Measurements from ENCODE around the gene TRIB2. TPM values are rescaled to one million over a fixed set of nuclear protein-coding genes. Genes with fewer than 3 reads are reported as not detected.

TRIB2 gene
- polyA plus RNA-seq, 1 experiment = 12.2 TPM

- no peak for DNase-seq (ENCODE audit: low read depth, low spot score)
- CTCF ChIA-PET = interaction anchor here (0.5 to 0.8 kb wide), 3 partner anchors 53 to 945 kb away, joined by 3 to 4 read pairs (median 4); no protein-coding TSS in a partner anchor
- no peak overlapping the region for H3K4me3 ChIP-seq (ENCODE audit: low read depth, low read length)
- peaks cover 2% of the 10 kb centered on the region; the same call in 1 of the 2 replicates for H3K9me3 ChIP-seq (ENCODE audit: control insufficient read depth, insufficient read depth, low read length)
- TF ChIP-seq, protein P1, sequence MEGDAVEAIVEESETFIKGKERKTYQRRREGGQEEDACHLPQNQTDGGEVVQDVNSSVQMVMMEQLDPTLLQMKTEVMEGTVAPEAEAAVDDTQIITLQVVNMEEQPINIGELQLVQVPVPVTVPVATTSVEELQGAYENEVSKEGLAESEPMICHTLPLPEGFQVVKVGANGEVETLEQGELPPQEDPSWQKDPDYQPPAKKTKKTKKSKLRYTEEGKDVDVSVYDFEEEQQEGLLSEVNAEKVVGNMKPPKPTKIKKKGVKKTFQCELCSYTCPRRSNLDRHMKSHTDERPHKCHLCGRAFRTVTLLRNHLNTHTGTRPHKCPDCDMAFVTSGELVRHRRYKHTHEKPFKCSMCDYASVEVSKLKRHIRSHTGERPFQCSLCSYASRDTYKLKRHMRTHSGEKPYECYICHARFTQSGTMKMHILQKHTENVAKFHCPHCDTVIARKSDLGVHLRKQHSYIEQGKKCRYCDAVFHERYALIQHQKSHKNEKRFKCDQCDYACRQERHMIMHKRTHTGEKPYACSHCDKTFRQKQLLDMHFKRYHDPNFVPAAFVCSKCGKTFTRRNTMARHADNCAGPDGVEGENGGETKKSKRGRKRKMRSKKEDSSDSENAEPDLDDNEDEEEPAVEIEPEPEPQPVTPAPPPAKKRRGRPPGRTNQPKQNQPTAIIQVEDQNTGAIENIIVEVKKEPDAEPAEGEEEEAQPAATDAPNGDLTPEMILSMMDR (IDR thresholded peaks at IDR 0.05; ENCODE audit: low read depth, low read length) = no peak
- H3K27me3 ChIP-seq (ENCODE audit: control insufficient read depth, insufficient read depth, low read length) = no peaks in the 10 kb centered on the region
- POLR2A ChIA-PET = interaction anchor here (0.6 to 0.9 kb wide), 2 partner anchors 15 to 44 kb away, joined by 3 read pairs; no protein-coding TSS in a partner anchor
- no peak overlapping the region for H3K27ac ChIP-seq (ENCODE audit: low read depth, low read length)
Measured at GRCh38 chr2:12773586-12774394, 57.1 kb downstream of the TRIB2 start.

DNA sequence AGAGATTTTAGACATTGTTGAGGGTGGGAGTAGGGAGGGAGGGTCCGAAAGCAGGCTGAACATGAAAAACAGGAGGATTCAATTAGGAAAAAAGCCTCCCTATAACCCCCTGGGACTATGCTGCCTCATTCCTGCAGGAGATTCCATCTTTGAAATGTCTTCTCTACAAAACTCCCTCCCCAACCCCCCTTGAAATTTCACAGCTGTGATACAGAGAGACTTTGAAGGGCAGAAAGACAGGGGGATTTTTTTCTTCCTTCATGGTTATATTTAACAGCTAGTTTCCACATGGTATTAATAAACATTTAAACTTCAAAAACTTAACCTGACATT lies 57.6 kb downstream of the TRIB2 start:
- ChIA-PET POLR2A (interaction anchor here (0.6 to 0.9 kb wide), 2 partner anchors 14 to 43 kb away, joined by 3 read pairs; no protein-coding TSS in a partner anchor), CTCF (interaction anchor here (0.8 kb wide), 1 partner anchor 53 kb away, joined by 4 read pairs; no protein-coding TSS in a partner anchor)
- H3K27ac ChIP-seq (ENCODE audit: low read depth, low read length) = no peak overlapping the region
- TF ChIP-seq, protein P1 (IDR thresholded peaks at IDR 0.05; ENCODE audit: low read depth, low read length) = no peak
- peaks cover 2% of the 10 kb centered on the region; the same call in 1 of the 2 replicates for H3K9me3 ChIP-seq (ENCODE audit: control insufficient read depth, insufficient read depth, low read length)
- H3K4me3 ChIP-seq (ENCODE audit: low read depth, low read length) = no peak overlapping the region
- DNase-seq (ENCODE audit: low read depth, low spot score) = no peak
- H3K27me3 ChIP-seq (ENCODE audit: control insufficient read depth, insufficient read depth, low read length) = no peaks in the 10 kb centered on the region

DNA sequence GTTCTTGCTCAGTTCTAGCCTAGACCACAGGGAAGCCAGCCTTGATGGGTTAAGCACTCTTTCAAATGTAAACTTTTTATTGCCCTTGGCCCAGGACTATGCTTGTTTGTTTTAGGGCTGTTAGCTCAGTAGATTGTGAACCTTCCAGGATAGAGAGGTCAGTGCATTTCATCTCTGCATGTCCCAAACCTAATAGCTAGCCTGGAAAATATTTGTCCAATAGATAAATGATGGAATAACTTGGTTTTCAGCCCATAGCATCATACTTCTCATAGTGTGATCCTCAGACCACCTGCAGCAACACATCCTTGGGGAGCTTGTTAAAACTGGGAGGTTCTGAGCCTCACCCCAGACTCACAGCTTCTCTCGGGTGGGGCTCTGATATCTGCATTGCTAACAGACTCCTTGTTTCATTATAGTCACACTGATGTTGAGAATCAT lies 59.8 kb downstream of the TRIB2 start:
- ChIA-PET CTCF (interaction anchor here (0.8 kb wide), 1 partner anchor 231 kb away, joined by 3 read pairs; no protein-coding TSS in a partner anchor), POLR2A (no interaction called here)
- no peak overlapping the region for H3K27ac ChIP-seq (ENCODE audit: low read depth, low read length)
- no peak overlapping the region for H3K4me3 ChIP-seq (ENCODE audit: low read depth, low read length)
- no peak for DNase-seq (ENCODE audit: low read depth, low spot score)
- H3K9me3 ChIP-seq (ENCODE audit: control insufficient read depth, insufficient read depth, low read length) = peaks cover 2% of the 10 kb centered on the region; the same call in 1 of the 2 replicates
- TF ChIP-seq, protein P1 (IDR thresholded peaks at IDR 0.05; ENCODE audit: low read depth, low read length) = no peak
- no peaks in the 10 kb centered on the region for H3K27me3 ChIP-seq (ENCODE audit: control insufficient read depth, insufficient read depth, low read length)

DNA sequence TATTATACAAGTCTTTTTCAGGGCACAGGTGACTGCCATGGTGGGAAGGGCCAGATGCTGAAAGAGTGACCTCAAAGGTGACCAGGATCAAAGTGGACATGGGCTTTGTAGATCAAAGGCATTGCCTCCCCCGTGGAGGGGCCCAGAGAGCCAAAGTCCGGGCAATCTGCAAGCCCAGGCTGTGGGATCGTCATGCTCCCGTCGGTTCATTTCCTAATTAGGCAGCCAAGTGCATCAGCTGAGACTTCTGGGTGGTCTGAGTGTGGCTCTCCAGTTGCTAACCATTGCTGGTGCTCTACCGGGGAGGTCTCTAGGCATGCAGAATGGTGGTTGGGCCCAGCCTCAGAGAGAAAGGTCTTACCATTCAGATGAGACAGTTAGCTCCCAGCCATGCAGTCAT lies 61.6 kb downstream of the TRIB2 start:
- Histone ChIP-seq H3K27ac (ENCODE audit: low read depth, low read length) (no peak overlapping the region), H3K4me3 (ENCODE audit: low read depth, low read length) (no peak overlapping the region), H3K9me3 (ENCODE audit: control insufficient read depth, insufficient read depth, low read length) (peaks cover 2% of the 10 kb centered on the region; the same call in 1 of the 2 replicates), H3K27me3 (ENCODE audit: control insufficient read depth, insufficient read depth, low read length) (no peaks in the 10 kb centered on the region)
- TF ChIP-seq, protein P1 (IDR thresholded peaks at IDR 0.05; ENCODE audit: low read depth, low read length) = no peak
- DNase-seq (ENCODE audit: low read depth, low spot score) = no peak
- ChIA-PET CTCF (no interaction called here), POLR2A (no interaction called here)

All from AG04450 (cell line).